GM12874 (cell line): ENCODE results near the gene KDM2A.

Experiments used
- CTCF ChIP-seq: IDR thresholded peaks from 2 replicates; pipeline ENCODE4 v1.5.1; 2011; ENCODE audit warnings: low read depth, mild to moderate bottlenecking, control low read depth, low read length, moderate library complexity; ENCODE audit not compliant: insufficient read depth

KDM2A gene

DNA sequence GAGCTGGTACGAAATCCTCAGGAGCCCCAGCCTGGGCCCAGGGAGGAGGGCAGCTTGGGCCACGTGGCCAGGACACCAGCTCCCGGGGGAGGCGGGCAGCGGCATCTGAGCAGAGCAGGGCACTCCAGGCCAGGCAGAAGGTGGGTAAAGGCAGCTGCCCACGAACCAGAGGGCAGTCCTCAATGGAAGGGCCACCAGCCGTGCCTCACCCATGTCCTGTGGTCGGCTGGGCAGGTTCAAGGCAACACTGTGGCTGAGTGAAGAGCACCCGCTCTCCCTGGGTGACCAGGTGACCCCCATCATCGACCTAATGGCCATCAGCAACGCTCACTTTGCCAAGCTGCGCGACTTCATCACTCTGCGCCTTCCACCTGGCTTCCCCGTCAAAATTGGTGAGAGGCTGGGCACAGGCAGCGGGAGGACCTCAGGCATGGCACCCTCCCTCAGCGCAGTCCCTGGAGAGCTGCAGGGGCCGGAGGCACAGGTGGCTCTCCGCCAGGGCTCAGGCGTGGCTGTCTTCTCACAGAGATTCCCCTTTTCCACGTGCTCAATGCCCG is 181.8 kb downstream of the KDM2A start:
- no peak for TF ChIP-seq CTCF

DNA sequence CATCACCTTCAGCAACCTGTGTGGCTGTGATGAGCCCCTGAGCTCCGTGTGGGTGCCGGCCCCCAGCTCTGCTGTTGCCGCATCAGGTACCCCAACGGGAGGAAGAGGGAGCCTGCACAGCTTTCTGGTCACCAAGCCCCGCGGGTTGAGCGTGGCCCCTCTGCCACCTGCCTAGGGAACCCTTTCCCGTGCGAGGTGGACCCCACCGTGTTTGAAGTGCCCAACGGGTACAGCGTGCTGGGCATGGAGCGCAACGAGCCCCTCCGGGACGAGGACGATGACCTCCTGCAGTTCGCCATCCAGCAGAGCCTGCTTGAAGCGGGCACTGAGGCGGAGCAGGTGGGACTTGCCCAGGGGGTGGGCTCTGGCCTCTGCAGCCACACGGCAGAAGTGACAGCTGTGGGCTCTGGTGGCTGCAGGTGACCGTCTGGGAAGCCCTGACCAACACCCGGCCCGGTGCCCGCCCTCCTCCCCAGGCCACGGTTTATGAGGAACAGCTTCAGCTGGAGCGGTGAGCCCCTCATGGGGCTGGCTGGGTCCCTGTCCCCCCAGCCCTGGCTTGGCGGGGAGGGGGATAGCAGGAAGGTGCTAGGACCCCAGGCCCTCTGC is 182.4 kb downstream of the KDM2A start:
- TF ChIP-seq CTCF = no peak

- TF ChIP-seq CTCF = no peak
Observed at GRCh38 chr11:67301951-67302516, 183.0 kb downstream of the KDM2A start.

DNA sequence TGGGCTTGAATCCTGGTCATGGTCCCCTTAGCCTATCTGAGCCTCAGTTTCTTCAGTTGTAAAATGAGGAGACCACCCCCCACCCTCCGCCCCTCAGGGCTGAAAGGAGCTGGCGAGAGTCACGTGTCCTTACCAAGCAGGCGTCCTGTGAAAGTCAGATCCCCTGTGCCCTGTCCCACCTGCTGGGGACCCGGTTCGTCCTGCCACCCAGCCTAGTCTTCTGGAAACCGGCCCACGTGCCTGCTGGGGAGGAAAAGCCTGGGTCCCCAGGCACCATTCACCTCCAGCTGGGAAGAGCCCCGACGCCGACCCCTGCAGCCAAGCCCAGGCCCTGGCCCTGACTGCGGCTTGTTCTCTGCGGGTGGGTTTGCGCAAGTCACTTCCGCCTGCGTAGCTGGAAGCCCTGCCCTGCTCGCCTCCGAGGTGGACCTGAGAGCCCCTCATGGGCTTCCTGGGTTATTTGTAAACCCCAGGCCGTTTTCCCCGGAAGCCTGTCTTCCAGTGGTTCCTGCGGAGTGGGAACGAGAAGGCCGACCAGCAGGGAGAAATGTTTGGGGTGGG is 183.6 kb downstream of the KDM2A start:
- no peak for TF ChIP-seq CTCF

GRCh38 chr11:67303132-67303834 is 184.2 kb downstream of the KDM2A start, which contains the start of gene SSH3:
SSH3 (plus strand) TSS chr11:67303530; CDS start chr11:67303626, 96 bp downstream.
- TF ChIP-seq CTCF = no peak

- TF ChIP-seq CTCF = no peak
Observed at GRCh38 chr11:67303835-67304411, 184.9 kb downstream of the KDM2A start.
